ENCODE measurements around the gene EPHA6. TPM values are rescaled to one million over a fixed set of nuclear protein-coding genes. Genes with fewer than 3 reads are reported as not detected.

The EPHA6 gene
- total and polyA plus RNA-seq, 9 of the 15 experiments (the other 6 are each of a cell fraction or from before 2014, with no cell fraction given) = not detected

- BruUV-seq (replicated peaks) = no TSS peak
- TF ChIP-seq DACH1 (IDR thresholded peaks at IDR 0.05; ENCODE audit: partially characterized antibody) = no peak
- TF ChIP-seq TRIM25 (IDR thresholded peaks at IDR 0.05; ENCODE audit: borderline replicate concordance) = no peak
- no peak for TF ChIP-seq KLF16 (IDR thresholded peaks at IDR 0.05)
- TF ChIP-seq NFIC (IDR thresholded peaks at IDR 0.05) = no peak
- TF ChIP-seq POU5F1 (IDR thresholded peaks at IDR 0.05; ENCODE audit: borderline replicate concordance, low read depth, low read length, partially characterized antibody) = no peak
- no peak for TF ChIP-seq ZNF668 (CRISPR knock-in tag; IDR thresholded peaks at IDR 0.05)
- TF ChIP-seq ZNF766 (CRISPR knock-in tag; conservative IDR thresholded peaks at IDR 0.05) = no peak
- TF ChIP-seq SRF (CRISPR knock-in tag; IDR thresholded peaks at IDR 0.05) = no peak
- in situ Hi-C loops (cut with MboI) = no loop called here
- ATAC-seq (no peak), DNase-seq (ENCODE audit: extremely low read depth in 1 of 4, low spot score in 3 of 4) (no peak), FAIRE-seq (no peak)
- H3K9me3 ChIP-seq (replicated peaks; ENCODE audit: control insufficient read depth, insufficient read depth, low read depth, low read length) = no peaks in the 10 kb centered on the region
- H3K27me3 ChIP-seq (ENCODE audit: control insufficient read depth in 2 of 2, insufficient read depth in 2 of 2, low read length in 2 of 2) = no peaks in the 10 kb centered on the region
- H2AFZ ChIP-seq (ENCODE audit: low read depth, low read length) = no peak overlapping the region
- H3K4me3 ChIP-seq = no peak overlapping the region
- no peaks in the 10 kb centered on the region for H4K20me1 ChIP-seq (replicated peaks; ENCODE audit: control insufficient read depth, insufficient read depth, low read length)
- H3K27ac ChIP-seq (ENCODE audit: extremely low read depth, low read depth, low read length) = no peak overlapping the region
- H3K79me2 ChIP-seq (ENCODE audit: control insufficient read depth, insufficient read depth, low read length) = no peaks in the 10 kb centered on the region
- H3K36me3 ChIP-seq (ENCODE audit: control insufficient read depth, insufficient read depth, low read length) = no peaks in the 10 kb centered on the region
- WGBS (ENCODE audit: insufficient coverage, low coverage, missing lambda C conversion rate) = 0% methylated on average over 4 of the region's 4 CpGs
- H3K4me2 ChIP-seq (ENCODE audit: insufficient read depth, low read length) = no peak overlapping the region
- intact Hi-C loops (cut with micrococcal nuclease) = no loop called here
- H3K4me1 ChIP-seq (replicated peaks in 1 of 2; ENCODE audit: control insufficient read depth in 2 of 2, insufficient read depth in 2 of 2, low read length in 2 of 2) = no peaks in the 10 kb centered on the region
- no peaks in the 10 kb centered on the region for H3K9me1 ChIP-seq (ENCODE audit: control insufficient read depth, insufficient read depth, low read length)
- POLR2A ChIA-PET = interaction anchor here (0.6 kb wide), 1 partner anchor 251 kb away, joined by 3 read pairs; no protein-coding TSS in a partner anchor
- no peak overlapping the region for H3K9ac ChIP-seq (ENCODE audit: insufficient read depth in 1 of 2, low read depth in 2 of 2, low read length in 2 of 2)
- CTCF ChIA-PET (ENCODE audit: low intra/inter-chr PET ratio) = no interaction called here
Observed at GRCh38 chr3:97277708-97278107, 463.3 kb downstream of the EPHA6 start.

Data from K562 (cell line).